HG03521 (cell line): Measurements from ENCODE around the gene PEDS1.
"Not testable (repeated sequence)": the region's sequence is repeated elsewhere in the genome, so short reads cannot be mapped to it uniquely, and the experiment has no call there.

Experiments
- ATAC-seq: cut with Tn5 transposase; IDR thresholded peaks from one replicate; pipeline ENCODE4 v1.9.1; 2021; ENCODE audit warnings: mild to moderate bottlenecking, moderate library complexity; ENCODE audit not compliant: unreplicated experiment

PEDS1 gene

DNA sequence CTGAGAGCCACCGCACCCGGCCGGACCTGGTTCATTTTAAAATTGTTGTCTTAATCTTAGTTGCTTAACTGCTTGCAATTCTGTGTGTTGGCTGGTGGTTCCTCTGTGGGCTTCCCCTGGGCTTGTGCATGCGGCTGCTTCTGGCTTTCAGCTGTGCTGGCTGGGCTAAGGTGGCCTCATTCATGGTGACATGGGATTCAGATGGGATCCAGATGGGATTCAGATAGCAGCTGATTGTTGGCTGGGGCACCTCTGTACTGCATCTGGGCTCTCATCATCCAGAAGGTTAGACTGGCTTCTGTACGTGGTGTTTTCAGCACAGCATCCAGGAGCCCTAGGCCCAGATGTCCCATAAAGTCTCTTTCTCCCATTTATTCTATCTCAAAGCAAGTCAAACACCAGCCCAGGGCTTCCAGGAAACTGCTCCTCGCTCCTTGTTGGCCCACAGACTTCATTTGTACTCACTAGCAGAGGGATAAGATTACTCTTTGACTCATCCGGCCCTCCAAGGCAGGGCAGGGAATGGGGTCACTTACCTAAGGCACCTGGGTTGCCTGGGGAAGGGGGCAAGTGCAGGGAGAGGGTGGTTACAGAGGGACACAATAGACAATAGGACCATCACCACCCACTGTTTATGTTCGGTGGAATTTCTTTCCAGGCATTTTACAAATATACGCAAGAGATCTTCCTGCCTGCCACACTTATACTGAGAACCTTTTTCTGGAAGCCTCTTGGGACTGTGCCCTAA is 10.2 kb upstream of the PEDS1 start:
- no peak for ATAC-seq

DNA sequence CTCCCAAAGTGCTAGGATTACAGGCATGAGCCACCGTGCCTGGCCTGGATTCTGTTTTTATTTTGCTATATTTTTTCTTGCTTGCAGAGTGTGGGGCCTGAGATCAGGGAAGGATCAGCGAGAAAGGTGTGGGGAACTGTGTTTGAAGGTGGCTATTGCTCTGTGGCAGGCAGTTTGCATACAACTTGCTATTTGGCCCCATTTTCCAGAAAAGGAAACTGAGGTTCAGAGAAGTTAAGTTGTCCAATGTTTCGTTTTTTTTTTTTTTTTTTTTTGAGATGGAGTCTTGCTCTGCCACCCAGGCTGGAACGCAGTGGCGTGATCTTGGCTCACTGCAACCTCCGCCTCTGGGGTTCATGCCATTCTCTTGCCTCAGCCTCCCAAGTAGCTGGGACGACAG is 8.0 kb upstream of the PEDS1 start:
- ATAC-seq: not testable (repeated sequence)

DNA sequence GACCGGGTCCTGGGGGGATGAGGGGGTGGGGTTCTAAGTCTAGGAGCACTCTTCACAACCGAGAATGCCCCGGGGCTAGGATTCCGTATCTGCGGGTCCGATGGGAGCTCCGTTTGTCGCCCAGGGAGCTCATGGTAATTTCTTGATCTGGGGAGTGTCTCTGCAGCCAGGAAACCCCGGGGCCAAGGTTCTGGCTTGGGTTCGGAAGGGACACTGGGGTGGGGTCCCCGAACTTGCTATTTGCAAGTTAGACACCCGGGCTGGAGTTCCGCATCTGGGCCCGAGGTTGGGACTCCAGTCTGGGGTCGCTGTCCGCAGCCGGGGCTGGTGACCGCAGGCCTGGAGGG is 397 bp downstream of the PEDS1 start:
- ATAC-seq: no peak

DNA sequence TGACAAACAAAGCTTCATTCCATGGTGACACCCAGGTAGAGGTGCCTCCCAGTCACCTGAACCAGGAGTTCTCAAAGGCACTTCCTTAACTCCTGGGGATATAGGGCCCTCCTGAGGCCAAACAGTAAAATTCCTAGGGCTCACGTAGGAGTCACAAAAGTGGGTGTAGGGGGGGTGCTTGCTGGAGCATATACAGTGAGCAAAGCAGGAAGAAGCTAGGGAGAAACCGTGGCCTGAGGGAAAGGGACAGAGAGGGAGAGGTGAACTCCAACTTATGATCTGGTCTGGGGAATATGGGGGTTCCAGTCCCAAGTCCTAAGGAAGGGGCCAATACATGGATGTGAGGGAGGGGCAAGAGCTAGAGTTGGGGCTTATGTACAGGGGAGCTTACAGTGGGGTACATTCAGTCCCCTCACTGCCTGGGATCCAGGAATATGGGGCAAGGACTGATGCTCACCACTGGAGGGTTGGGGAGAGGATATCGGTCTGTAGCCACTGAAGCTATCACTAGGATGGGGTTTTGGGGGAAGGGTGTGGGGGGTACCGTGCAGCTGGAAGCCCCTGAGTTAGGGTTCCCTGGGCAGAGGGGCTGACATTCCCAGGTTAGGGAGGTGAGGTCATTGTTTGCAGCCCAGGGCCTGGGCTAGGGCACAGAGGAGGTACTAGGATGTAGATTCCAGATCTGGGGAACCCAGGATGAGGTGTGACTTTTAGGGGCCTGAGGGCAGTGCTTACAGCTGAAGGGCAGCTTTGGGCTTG is 950 bp downstream of the PEDS1 start:
- no peak for ATAC-seq

DNA sequence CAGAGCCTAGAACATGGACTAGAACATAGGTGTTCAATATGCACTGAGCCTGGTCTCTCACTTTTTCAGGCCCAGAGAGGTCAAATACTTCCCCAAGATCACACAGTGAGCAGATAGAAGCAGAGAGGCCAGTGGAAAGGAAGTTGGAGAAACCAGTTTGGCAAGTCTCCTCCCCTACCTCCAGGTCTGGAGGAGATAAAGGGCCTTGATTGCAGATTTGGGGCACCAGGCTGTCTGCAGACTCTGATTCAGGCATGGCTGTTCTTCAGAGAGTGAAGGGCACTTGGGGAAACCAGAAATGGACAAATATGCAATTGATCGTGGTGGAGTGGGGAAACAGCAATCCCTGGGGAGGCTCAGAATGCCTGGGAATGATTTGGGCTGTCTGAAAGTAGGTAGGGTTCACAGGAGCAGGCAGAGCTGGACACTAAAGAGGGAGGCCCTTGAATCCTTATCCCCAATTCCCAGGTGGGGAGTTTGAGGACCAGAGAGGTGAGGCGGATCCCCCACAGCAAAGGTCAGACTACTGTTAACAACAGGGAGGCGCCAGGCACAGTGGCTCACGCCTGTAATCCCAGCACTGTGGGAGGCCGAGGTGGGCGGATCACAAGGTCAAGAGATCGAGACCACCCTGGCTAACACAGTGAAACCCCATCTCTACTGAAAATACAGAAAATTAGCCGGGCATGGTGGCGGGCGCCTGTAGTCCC is 2.3 kb downstream of the PEDS1 start:
- ATAC-seq: no peak

DNA sequence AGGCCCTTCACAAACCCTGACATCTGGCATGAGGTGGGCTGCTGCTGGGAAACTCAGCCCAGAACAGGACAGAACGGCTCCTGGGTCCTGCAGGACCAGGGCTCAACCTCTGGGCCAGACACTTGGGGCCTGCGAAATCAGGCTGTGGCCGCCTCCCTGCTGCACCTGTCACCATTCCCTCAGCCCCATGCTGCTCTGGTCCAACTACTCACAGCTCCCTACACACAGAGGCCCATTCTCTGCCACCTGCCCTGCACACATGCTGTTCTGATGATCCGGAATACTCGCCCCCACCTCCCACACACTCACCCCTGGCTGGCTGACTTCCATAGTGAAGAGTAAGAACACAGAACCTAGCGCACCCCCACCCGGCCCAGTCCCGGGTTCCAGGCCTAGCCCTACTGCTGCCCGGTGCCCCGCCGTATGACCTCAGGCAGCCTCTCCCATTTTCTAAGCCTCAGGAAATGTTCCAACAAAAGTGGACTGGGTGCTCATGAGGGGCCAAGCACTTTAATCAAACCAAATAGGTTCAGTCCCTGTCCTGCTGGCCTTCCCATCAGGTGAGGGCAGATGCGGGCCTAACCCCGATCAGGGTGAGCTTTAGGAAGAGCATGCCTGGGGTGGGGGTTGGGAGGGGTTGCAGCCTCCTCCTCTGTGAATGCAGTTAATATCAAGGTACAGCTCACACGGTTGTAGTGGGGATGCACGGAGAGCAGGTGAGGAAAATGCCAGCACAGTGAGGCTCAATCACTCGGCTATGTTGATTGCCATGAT is 3.9 kb downstream of the PEDS1 start:
- ATAC-seq: no peak

DNA sequence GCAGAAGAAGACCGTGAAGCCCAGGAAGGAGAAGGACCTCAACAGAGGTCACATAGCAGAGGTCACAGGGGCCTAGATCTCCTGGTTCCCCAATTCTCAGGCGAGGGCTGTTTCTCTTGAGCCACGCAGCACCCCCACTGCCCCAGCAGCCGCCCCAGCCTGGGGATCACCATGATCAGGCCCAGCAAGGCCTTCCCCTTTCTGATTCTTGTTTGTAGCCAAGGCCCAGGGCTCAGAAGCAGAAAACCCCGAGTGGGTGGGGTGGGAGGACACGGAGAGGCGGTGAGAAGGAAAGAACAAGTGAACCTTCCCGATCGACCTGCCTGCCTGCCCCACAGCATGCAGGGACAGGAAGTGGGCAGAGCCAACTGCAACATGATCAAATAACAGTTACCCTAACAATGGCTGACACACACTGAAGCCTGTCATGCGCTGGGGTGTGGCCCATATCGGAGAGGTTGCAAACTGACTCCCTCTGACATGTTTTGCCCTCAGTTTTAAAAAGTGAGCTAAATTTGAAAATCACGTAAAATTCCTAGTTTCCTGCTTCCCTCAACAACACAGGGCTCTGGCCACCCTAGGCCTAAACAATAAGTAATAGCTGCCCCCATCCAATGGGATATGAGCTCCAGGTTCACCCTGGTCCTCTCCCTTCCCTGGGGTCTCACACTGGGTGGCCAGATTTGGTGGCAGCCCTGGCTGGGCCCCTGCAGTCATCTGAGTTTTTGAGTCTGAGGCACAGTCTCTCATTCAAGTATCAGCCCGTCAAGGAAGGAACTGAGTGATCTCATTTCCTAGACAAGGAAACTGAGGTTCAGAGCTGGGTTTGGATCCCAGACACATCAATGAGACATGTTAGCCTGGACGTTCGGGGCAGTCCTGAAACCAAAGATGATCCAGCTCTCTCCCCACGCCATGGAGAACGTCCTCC is 6.5 kb downstream of the PEDS1 start:
- ATAC-seq: no peak

DNA sequence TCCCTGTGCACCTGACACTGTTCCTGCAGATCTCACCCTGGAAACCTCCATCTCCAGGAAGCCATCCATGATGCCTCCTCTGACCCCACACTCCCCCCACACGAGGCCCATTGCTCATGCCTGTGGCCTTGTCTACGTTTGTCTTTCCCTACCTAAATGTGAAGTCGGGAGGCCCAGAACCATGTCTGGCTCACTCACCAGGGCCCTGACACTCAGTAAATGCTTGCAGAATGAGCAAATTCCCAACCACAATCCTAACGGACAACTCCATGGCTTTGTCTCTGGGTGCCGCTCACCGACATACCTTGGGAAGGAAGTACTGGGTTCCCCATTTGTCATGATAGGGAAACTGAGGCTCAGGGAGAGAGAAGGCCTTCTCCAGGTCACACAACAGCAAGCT is 7.3 kb downstream of the PEDS1 start:
- ATAC-seq: no peak

DNA sequence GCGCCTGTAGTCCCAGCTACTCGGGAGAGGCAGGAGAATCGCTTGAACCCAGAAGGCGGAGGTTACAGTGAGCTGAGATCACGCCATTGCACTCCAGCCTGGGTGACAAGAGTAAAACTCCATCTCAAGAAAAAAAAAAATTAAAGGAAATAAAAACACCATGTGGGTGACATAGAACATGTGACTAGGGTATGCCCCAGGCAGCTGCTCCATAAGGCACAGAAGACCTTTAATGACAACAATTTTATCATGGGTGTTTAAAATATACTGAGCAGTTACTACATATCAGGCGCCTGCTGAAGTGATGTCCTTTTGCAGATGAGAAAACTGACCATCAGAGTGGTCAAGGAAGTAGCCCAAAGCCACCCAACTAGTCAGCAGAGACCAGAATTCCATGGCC is 8.0 kb downstream of the PEDS1 start:
- ATAC-seq: no peak

DNA sequence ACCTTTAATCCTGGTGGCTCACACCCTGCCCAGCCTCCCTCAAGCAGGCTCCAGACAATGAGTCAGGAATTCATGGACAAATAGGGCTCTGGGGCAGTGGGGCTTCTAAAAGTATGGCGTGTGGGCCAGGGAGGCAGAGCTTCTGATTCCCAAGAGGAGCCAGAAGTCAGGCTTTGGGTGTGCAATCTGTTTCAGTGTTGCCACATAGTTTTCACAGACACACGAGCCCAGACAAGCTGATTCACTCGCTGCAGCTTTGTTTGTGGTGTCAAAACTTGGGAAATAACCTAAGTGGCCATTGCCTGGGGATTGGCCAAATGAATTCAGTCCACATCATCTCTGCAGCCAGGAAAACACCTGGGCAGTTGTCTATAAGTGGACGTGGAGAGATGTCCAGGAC is 9.2 kb downstream of the PEDS1 start:
- ATAC-seq: no peak

DNA sequence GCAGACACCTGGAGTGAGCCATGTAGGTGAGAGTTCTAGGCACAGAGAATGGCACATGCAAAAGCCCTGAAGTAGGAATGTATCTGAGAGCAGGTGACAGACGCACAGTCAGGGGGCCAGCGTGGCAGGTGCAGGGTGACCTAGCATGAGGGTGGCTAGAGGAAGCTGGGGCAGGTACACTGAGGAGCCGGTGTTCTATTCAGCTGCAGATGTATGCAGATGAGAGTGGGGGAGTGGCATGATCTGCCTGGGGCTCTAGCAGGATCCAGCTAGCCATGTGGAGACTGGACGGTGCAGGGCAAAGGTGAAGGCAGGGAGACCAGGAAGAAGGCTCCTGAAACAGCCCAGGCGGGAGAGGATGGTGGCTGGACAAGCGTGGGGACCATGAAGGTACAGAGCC is 10.7 kb downstream of the PEDS1 start:
- ATAC-seq: no peak

DNA sequence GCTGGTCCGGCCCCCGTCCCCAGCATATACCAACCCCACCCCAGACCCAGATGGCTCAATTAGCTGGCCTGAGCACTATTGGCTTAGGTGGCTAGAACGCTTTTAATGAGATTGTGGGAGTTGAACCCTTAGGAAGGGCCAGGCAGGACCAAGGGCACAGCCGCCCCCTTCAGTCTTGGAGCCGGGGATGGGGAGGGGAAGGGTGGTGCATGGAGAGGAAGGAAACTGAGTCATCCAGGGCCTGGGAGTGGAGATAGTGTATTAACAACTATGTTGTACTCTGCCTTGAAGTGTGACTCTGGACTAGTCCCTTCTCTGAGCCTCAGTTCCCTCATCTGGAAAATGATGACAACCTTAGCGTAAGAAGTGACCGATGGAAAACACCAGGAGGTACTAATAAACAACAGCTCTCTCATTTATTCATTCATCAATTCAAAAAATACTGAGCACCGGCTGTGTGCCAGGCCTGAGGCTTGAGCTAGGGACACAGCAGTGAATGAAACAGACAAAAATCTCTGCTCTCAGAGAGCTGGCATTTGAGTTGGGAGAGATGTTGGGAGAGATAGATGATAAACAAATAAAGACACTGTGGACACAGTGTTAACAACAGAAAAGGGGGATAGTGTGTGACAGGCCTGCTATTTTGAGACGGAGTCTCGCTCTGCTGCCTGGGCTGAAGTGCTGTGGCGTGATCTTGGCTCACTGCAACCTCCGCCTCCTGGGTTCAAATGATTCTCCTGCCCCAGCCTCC is 11.5 kb downstream of the PEDS1 start:
- no peak for ATAC-seq

DNA sequence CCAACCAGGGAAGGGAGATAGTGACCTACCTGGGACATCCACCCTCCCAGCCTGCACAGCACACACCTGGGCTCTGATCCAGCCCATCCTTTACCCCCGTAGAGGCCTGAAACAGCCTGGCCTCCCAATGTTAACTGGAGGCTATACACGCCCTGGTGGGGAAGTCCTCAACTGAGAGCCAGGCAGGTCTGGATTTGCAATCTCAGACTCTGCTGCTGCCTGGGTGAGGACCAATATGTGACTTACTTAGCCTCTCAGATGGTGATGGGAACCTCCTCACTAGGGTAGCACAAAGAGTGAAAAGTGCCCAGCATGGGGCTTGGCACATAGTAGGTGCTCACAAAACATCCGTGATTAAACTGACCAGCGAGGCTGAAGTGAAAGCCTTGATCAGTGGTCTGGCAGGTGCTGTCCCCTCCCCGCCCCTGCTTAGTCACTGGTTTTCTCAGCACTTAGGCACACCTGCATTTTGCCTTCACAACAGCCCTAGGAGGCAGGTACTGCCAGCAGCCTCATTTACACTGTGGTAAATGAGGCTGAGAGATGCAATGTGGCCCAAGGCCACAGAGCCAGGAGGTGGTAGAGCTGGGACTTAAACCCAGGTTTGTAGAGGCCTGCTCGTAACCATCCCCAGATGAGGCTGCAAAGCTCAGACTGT is 12.4 kb downstream of the PEDS1 start:
- ATAC-seq: no peak

DNA sequence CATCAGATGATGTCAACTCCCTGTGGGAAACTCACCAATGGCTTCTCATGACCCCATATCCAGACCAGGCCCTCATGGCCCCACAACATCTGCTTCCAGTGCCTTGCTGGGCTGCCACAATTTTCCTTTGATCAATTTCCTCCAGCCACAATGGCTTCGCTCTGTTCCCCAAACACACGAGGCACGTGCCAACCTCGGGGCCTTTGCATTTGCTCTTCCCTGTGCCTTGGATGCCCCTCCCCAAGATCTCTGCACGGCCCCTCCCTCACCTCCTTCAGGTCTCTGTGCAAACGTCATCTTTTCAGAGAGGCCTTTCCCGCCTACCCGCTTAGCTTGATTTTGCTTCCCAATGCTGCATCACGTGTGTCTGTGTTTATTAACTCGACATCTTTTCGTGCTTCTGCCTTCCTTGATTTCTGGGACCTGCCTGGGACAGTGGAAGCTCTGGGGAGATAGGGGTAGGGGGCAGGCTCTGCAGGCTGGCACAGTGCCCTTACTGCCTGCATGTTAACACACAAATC is 13.1 kb downstream of the PEDS1 start:
- no peak for ATAC-seq

DNA sequence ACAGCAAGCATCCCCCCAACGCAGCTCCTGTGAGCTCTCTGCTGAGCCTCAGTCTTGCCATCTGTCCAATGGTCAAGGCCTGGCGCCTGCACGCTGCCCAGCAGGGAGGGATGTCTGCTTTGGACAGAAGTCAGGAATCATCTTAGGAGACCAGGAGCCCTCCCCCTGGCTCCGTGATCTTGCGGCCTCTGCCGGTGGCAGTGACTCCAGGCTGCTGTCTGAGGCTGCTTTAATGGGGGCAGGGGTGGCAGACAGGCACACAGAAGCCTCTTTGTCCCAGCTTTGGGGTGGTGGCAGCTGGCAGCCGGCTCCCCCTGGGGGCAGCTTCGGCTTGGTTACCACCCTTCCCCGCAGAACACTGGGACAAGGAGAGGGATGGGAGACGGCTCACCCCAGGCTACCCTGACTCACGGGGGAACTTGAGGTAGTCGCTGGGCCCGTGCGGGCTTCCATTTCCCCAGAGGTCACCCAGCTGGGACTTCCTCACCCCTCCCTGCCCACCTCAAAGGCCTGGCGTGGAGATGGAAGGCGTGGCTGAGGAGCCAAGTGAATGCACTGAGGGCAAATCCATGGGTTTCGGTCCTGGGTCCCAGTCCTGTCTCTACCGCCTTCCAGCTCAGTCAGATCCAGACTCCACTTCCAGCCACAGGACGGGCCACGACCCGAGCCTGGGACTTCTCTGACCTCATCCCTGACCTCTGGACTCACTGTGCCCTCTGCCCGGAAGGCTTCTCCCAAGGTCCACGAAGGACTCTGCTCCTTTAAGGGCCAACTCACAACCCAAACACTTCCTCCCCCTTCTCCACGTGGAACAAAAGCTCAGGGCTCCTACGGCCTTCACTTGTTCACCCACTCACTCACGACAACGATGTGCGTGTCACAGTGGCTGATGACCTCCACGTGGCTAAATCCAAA is 14.8 kb downstream of the PEDS1 start:
- no peak for ATAC-seq

DNA sequence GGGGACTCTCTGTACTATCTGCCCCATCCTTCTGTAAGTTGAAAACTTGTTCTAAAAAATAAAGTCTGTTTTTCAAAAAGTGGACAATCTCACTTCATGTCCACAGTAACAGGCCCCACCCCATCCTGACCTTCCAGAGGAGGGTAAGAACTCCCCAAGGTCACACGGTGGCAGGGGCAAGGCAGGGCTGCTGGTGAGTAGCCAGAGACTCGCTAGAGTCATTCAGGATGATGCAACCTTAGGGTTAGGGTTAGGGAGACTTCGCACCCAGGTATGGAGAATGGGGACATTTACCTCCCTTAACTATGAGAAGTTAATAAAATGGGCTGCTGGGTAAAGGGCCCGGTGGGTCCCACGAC is 15.4 kb downstream of the PEDS1 start:
- no peak for ATAC-seq

DNA sequence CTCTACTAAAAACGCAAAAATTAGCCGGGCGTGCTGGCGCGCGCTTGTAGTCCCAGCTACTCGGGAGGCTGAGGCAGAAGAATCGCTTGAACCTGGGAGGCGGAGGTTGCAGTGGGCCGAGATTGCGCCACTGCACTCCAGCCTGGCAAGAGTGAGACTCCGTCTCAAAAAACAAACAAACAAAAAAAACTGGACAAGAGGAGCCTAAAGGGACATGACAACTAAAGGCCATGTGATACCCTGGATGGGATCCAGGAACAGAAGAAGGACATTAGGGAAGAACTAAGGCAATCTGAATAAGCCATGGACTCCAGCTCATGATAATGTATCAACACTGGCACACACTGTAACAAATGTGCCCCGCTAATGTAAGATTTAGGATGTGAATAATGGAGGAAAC is 15.8 kb downstream of the PEDS1 start:
- not testable (repeated sequence) for ATAC-seq
